ENCODE measurements around the gene FNDC10.

GRCh38 chr1:1617925-1618324 is 18.0 kb upstream of the FNDC10 start:
- TF ChIP-seq EZH2 (IDR thresholded peaks at IDR 0.05; ENCODE audit: borderline replicate concordance) (no peak), EZH2phosphoT487 (IDR thresholded peaks at IDR 0.05; ENCODE audit: low read depth, severe bottlenecking, unreplicated experiment) (no peak)
- TF ChIP-seq, protein P1, sequence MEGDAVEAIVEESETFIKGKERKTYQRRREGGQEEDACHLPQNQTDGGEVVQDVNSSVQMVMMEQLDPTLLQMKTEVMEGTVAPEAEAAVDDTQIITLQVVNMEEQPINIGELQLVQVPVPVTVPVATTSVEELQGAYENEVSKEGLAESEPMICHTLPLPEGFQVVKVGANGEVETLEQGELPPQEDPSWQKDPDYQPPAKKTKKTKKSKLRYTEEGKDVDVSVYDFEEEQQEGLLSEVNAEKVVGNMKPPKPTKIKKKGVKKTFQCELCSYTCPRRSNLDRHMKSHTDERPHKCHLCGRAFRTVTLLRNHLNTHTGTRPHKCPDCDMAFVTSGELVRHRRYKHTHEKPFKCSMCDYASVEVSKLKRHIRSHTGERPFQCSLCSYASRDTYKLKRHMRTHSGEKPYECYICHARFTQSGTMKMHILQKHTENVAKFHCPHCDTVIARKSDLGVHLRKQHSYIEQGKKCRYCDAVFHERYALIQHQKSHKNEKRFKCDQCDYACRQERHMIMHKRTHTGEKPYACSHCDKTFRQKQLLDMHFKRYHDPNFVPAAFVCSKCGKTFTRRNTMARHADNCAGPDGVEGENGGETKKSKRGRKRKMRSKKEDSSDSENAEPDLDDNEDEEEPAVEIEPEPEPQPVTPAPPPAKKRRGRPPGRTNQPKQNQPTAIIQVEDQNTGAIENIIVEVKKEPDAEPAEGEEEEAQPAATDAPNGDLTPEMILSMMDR (IDR thresholded peaks at IDR 0.05; ENCODE audit: poor library complexity) = no peak

Measured in hepatocyte (in vitro differentiated cells).